GM19328 (cell line): ENCODE measurements around the gene GALNT10.

Experiments used
- ATAC-seq: cut with Tn5 transposase; IDR thresholded peaks from one replicate; pipeline ENCODE4 v1.9.1; 2021; ENCODE audit warnings: mild to moderate bottlenecking, moderate library complexity; ENCODE audit not compliant: unreplicated experiment

GALNT10 gene

DNA sequence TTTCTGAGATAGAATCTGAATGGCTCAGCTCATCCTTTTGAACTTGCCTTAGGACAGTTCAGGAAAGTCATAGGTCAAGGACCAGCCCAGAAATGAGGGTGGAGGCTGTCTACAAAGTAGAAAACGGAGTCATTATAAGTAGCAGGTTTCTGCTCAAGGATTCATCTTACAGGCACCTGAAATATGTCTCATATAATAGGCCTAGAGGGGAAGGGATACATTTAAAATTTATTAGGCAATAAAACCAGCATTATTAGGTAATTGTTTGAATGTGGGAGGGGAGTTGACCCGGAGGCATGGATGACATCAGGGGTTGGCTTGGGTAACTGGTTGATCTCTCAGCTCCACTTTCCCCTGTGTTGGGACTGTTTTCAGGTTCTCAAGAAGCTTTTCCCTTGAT, 11.9 kb upstream of the GALNT10 start:
- ATAC-seq: no peak

DNA sequence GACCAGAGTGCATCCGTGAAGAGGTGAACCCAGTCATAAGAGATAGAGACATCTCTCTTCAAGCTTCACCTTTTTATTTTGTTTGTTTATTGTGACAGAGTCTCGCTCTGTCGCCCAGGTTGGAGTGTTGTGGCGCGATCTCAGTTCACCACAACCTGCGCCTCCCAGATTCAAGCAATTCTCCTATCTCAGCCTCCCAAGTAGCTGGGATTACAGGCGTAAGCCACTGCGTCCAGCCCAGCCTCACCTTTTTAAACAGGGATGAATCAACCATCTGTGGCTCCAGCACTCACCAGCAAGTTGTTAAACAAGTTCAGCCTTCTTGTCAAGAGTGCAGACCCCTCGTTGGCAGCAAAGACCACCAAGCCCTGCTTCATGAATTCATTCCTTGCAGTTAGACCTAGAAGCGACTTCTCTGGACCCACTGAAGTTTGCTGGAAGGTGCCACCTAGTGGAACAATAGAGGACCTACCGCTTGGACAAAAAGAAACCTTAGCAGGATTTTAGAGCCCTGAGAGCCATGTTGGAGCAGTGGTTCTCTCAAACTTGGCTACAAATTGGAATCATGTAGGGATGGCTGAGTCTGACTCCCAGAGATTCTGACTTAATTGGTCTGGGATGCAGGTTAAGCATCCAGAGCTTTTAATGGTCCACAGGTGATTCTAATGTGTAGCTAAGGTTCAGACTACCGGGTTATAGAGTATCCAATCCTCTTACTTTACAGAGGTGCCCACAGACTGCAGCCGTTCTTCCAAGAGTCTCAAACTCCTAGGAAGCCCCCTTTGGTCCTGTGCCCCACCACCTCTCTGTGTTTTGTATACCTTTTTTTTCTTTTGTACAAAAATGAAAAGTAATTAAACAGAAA, 10.5 kb upstream of the GALNT10 start:
- peak; percentile 78 for ATAC-seq

DNA sequence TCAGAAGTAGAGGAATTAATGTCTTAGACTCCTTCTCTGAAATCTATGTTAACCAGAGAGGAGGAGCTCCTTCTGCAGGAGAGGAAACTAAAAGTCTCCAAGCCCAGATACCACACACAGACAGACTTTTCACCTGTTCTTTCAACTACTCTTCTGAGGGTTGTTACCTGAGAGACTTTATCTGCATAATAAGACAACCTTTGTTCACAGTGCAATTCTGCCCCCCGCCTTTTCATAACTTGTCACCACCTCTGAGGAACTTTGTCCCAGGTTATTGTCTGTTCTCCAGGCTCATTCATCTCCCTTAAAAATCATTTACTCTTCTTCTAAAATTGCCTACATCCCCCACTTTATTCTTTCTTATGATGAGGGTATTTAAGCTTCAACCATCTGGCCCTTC, 9.4 kb upstream of the GALNT10 start:
- ATAC-seq: no peak

DNA sequence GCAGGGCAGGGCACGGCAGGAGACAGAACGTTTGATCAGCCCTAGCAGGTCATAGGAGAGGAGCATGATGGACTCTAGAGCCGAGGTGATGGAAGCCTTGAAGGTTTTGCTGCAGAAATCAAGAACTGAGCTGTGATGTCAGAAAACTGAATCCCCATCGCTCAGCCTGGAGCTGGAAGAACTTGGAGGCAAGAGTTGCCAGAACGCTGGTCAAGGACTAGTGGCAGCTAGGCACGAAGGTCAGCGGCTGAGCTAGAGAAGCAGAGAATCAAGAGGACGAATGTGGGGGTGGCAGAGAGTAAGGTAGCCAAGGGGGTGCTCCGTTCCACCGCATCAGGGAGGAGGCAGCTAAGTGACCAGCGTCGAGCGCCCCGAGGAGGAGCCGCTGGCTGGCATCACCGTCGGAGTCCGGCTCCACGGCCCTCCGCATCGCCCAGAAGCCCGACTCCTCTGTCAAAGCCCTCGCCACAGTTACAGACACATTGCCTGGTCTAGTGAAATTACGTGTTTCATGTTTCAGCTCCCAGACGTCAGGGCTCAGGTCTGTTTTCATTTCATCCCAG, 1.2 kb upstream of the GALNT10 start:
- ATAC-seq: no peak

DNA sequence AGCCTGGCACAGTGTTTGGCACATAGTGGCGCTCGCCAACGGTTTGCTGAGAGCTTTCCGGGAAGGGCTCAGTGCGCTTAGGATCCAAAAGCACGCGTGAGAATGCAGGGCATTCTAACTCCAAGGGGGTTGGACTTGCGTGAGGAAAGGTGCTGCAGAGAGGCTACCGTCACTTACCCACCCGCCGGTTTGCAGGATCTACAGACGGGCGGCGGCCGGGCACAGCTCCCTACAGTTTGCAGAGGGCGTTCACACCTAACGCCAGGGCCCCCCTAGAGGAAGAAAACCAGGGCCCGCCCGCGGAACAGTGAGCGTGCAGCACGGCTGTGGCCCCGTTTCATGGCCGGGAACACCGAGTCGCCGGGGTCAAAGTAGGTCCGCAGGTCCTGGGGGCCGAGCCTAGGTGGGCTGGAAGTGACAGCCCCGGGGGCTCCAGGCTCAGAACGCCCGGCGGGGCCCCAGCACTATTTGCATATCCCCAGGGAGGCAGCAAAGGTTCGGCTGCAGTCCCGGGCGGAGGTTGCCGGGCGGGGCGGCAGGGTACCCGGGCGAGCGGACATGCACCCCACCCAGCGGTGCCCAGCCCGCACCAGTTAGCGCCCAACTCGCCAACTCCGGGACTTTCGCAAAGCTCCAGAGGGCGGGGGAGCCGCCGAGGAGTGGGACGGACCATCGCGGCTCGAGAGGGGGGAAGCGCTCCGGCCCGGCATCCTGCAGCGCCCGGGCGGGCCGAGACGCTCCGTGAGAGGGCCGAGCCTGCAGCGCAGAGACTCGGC, 526 bp upstream of the GALNT10 start:
- peak; percentile 74 for ATAC-seq

DNA sequence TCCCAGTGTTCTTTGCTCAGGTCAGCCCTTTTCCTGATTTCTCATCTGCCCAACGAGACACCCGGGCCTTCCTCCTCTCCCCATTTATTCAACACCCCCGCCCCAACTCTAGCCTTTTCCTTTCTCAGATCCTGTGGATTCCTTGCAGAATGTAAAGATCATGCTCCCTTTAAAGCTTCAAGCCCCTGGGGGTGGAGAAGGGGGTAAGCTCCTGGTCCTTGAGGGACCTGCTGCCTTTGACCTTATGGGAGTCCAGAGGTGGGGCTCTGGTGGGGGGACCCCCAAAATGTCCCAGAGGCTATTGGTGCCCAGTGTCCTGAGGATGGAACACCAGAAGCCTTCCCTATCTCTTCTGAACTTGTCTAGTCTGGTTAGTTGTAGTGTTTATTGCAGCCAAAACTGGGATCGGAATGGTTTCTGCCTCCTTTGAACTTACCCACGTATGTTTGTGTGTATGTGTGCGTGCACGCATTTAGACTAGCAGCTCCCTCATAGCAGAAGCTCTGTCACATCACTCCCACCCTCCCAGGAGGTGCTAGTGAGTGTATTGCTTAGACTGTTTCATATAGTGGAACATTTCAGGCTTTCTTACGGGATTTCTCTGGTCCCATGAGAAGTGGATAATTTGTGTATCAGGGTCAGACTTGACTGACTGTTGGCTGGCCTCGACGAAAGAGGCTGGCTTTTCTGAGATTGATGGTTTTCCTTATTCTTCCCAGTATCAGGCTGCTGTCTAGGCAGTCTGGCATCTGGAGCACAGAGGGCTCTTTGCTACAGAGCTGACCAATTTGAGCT, 1.1 kb downstream of the GALNT10 start:
- no peak for ATAC-seq

DNA sequence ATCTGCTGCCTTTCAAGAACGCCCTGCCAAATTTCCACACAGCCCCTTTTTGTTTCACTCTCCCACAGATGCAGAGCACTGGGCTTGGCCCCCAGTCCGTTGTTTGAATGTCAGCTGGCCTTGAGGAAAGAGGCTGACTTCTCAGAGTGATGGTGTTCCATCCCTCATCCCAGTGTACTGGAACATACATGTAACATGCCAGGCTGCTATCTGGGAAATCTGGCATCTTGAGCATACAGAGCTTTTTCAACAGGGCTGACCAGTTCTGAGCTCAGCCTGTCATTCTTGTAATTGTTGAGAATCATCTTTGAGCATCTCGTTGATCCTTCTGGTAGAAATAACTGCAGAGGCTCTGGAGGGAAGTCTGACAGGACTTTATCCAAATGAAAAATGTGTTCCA, 2.8 kb downstream of the GALNT10 start:
- ATAC-seq: no peak

DNA sequence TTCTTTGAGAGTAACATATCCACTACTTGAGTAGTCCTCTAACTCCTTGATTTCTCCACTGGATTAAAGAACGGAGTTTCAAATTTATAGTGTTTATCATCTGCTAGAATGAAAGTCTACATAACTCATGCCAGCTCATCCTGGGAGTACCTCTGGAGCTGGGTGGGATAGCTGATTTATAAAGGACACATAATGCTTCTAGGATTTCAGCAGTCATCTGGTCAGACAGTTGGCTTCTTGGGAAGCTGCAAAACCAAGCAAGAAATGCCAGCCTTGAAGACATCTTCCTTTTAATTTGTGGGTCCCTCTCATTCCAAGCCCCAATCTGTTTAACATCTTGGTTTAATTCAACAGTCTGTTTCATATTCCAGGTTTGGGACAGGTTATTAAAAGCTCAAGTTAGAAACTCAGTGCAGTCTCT, 3.2 kb downstream of the GALNT10 start:
- ATAC-seq: no peak

DNA sequence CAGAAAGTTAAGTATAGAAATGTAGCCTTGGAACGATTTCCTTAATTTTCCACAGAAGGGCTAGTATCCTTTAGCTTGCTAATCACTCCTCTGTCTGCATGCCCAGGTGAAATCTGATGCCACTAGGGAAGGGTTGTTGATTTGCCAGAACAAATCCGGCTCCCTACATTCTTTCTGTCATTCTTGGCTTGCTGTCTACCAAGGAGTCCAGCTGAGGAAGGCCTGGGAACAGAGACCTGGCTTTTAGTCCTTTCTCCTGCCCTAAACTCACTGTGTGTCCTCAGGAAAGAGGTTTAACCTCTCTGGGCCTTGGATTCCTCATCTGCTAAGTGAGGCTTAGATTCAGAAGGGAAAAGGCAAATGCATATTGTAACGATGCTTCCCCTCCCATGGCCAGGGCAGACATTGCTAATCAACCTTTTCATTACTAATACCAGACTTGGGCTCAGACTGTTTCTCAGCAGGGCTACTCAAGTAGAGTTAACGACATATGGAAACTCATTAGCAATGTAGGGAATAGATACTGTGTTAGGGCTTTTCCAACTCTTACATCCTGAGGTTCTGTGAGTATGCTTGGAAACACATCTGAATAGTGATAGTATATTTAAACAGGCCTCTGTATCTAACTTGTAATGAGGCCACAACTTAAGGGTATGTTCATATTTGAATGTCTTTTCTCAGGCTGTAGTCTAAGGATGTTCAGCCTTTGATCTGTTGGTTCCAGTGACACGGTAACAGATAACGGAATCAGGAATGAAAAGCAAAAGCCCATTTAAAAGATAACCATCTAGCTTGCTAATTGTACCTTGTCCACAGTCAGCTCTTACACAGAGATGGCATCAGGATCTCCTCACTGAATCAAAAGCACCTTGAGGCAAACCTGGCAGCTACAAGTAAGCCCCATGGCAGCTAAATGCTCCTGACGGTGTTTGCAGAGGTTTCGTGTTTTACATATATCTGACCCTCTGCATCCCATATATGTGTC, 4.1 kb downstream of the GALNT10 start:
- ATAC-seq: no peak

DNA sequence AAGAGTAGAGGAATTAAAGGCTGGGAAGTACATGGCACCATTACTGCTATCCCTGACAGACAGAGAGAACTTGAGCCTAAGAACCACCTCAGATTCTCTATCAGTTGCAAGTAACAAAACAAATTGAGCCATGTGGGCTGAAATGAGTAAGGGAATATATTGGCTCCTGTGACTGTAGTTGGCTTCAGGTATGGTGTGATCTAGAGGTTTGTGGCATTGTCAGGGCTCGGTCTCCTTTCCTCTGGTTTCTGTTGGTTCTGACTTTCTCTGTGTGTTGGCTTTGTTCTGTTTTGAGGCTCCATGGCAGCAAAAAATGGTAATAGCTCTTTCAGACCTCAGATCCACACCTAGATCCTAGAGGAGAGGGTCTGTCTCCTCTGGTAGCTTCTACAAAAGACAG, 5.7 kb downstream of the GALNT10 start:
- ATAC-seq: no peak

DNA sequence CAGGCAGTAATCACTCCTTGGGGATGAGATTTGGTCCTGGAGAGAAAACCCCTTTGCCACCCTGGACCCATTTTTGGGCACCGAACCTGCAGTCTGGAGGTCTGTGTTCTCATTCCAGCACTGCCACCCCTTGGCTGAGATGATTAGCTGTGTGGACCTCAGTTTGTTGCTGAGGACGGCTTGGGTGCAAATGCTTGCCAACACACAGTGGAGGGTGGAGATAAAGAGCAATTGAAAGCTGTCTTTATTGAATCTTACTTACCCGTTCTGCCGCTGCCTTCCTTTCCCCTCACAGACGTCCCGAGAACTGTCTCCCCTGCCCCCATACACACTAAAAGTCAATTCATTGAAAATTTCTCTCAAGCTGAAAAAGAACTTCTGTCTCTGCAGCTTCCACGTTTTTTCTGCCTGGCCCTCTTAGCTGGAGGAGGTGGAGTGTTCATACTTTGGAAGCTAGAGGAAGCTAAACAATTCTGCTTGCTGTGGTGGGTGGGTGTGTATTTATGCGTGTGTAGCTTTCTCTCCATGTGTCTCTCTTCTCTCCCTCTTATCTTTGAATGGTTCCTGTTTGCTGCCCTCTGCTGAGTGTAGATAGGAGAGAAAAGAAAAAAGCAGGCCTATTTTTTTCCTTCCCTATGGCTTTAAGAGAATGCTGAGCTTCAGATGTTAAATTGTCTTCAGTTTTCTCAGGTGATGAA, 6.6 kb downstream of the GALNT10 start:
- no peak for ATAC-seq

DNA sequence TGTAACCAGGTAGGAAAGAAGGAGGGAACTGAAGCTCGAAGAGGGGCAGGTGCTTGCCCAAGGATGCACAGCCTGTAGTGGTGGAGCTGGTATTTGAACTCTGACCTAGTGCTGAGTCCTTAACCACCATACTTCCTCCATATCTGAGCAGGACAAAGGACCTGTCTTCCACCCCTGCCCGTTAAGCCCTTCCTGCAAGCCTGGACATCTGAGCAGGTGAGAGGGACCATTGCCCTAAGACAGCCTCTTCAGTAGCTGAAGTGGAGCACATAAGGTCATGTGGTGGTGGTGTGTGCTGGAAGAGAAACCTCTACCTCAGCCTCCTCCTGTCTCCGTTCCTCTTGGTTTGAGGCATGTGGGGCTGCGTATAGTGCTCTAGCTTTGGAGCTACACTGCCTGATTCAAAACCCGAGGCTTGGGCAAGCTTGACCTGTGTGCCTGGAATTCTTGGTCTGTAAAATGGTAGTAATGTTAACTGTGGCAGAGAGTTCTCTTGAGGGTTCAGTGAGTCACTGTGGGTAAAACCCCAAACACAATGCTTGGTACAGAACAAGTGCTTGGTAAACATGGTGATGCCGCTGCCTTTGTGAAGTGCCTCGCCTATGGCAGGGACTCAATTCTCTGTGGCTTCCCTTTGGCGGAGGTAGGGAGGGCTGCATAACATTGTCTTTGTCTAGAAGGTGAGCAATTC, 7.4 kb downstream of the GALNT10 start:
- ATAC-seq: no peak

DNA sequence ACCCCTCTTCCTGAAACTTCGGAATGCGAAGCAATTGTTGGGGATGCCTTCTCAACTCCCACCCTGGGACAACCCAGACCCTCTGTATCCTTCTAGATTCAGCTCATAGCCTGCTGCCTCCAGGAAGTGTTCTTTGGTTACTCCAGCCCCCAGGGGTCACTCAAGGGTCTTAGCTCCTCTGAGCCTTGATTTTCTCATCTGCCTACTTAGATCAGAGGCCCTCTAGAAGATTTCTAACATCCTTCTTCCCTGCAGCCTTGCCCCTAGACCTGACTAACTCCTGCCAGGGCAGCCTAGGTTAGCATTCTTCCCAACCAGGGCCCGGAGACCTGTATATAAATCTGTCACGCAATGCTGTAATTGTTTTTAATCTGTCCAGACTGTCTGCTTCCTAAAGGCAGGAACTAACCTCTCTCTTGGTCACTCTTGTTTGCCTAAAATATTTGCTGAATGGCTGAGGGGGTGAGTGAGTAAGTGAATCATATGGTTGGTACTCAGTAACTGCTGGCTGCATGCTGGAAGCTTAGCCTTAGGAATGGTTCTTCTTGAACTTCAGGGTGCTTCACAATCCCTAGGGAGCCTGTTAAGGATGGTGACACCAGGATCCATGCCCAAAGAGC, 8.2 kb downstream of the GALNT10 start:
- ATAC-seq: no peak

DNA sequence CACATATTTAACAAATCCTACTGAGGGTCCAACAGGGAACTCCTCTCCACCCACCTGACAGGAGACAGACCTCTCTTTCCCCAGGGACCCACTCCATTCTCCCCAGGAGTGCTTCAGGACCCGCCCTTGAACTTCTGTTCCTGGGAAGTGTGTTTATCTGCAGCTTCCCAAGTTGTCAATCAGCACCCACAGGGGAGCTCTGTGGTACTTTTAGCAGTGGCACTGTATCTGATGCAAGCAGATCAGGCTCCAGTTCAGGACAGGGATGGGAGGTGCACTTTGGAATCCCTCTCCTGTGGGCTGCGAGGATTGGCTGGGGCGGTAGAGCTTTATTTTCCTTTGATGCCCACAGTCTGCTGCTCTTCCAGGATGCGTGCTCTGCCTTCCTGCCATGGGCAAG, 8.7 kb downstream of the GALNT10 start:
- ATAC-seq: no peak

DNA sequence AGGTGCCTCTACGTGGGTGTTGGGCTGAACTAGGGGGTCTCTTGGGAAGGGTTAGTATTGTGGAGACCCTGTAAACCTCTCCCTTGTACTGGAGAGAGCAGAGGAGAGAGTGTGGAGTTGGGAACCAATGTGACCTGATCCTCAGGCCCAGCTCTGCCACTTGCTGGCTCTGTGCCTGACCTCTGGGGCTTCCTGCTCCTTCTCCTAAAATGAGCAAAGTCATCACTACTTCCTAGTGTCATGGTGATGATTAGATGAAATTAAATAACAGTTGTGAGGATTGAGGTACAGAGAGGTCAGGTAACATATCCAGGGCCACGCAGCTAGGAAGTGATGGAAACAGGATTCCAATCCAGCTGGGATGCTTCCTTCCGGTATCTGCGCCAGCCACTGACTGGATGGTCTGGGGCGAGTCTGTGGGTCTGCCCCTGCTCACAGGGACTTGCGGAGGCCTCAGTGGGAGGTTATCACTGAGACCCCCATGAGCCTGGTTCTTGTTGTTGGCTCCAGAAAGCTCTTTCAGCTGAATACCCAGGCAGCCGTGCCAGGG, 9.2 kb downstream of the GALNT10 start:
- no peak for ATAC-seq

DNA sequence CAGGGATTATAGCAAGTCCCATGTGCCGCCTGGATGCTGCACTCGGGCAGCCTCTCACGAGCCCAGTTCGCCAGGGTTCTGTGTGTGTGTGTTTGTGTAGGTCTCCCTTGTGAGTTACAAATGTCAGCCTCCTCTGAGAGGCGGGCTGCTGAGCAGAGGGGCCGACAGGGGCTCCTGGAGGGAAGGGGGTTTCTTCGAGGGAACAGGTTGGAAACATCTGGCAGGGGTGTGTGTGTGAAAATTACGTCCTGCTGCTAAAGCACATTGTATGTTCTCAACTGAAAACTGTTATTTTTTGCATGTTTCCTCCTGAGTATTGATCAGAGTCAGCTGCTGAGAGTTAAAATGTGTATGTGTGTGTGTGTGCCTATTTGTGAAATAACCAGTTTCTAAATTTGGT, 9.7 kb downstream of the GALNT10 start:
- ATAC-seq: no peak

DNA sequence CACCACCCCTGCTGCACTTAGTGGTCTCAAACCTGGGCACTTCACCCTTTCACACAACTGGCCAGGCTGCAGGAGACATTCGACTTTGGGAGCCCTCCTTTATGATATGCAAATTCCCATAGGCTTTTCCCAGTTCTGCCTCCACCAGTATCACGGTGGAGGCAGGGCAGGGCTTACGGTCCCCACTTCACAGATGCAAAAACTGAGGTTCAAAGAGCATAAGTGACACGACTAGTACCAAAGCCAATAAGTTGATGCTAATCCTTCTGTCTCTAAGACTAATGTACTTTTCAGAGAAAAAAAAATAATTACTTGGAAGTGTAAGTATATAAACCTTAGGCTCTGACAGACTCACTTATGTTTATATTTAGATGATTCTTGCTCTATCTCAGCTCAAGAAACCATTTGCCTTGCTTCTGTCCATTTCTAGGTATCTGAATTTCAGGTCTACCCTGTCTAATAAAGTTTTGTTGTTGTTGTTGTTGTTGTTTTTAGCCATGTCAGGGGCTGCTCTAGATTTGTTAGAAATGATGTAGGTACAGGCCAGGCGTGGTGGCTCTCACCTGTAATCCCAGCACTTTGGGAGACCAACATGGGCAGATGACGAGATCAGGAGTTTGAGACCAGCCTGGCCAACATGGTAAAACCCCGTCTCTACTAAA, 10.7 kb downstream of the GALNT10 start:
- ATAC-seq: no peak
